Immature natural killer cell (primary cell): ENCODE measurements around the gene ABCG8. TPM values are rescaled to one million over a fixed set of nuclear protein-coding genes. Genes with fewer than 3 reads are reported as not detected.

Source experiments
- DNase-seq, 3 donors: peaks; one replicate each; pipeline ENCODE4 v3.0.0; 2022; ENCODE audit warnings: mixed read lengths in 1 of 3
- H3K27ac Mint-ChIP-seq, 6 donors: one replicate each; pipeline ENCODE4 v1.8.0; 2020; ENCODE audit warnings: mixed read lengths in 6 of 6, mild to moderate bottlenecking in 5 of 6, inconsistent platforms in 4 of 6, moderate library complexity in 3 of 6
- H3K27me3 Mint-ChIP-seq, 3 donors: one replicate each; pipeline ENCODE4 v1.8.0; 2020 to 2021; ENCODE audit warnings: low read depth in 3 of 3, mild to moderate bottlenecking in 3 of 3, mixed read lengths in 3 of 3, moderate library complexity in 3 of 3, inconsistent platforms in 1 of 3
- H3K36me3 Mint-ChIP-seq, 3 donors: one replicate each; pipeline ENCODE4 v1.8.0; 2020; ENCODE audit warnings: mixed read lengths in 3 of 3, inconsistent platforms in 2 of 3, mild to moderate bottlenecking in 2 of 3
- H3K4me1 Mint-ChIP-seq, 2 donors: one replicate each; pipeline ENCODE4 v1.8.0; 2020; ENCODE audit warnings: inconsistent platforms in 2 of 2, mild to moderate bottlenecking in 2 of 2, mixed read lengths in 2 of 2, moderate library complexity in 1 of 2
- H3K4me3 Mint-ChIP-seq, 5 donors: one replicate each; pipeline ENCODE4 v1.8.0; 2020; ENCODE audit warnings: mild to moderate bottlenecking in 5 of 5, mixed read lengths in 5 of 5, inconsistent platforms in 3 of 5, moderate library complexity in 3 of 5
- H3K9me3 Mint-ChIP-seq, 6 donors: one replicate each; pipeline ENCODE4 v1.8.0; 2020; ENCODE audit warnings: mild to moderate bottlenecking in 6 of 6, mixed read lengths in 6 of 6, inconsistent platforms in 4 of 6, moderate library complexity in 3 of 6
- polyA plus RNA-seq, 3 donors: library from polyadenylated mRNA; unstranded; fragments of 300-500 nt; fragmentation: Illumina TruSeq; gene quantifications; one replicate each; pipeline ENCODE4 v1.2.3, GENCODE V29; 2021

Gene ABCG8
- polyA plus RNA-seq, 3 donors from 2014 or later: not detected

DNA sequence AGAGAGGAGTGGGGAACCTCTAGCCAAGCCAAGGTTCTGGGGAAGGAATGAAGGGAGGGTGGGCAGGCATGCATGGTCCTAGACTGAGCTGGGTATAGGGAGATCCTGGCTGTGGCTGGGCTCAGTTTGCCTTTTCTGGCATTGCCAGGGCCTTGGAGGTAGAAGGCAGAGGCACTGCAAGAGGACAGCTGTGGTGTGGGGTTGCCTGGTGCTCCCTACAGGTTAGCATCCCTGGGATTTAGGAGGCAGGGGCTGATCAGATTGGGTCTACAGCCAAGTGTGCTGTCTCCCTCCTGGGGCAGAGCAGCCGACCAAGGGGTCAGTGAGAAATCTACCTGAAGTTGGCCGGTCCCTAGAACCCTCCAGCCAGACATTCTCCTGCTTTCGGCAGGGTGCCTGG lies 15.9 kb downstream of the ABCG8 start:
- Mint-ChIP-seq H3K4me3 (no peak overlapping the region), H3K4me1 (no peaks in the 10 kb centered on the region), H3K27me3 (peaks cover 0 to 3% (median 2%) of the 10 kb centered on the region in 3 donors)

DNA sequence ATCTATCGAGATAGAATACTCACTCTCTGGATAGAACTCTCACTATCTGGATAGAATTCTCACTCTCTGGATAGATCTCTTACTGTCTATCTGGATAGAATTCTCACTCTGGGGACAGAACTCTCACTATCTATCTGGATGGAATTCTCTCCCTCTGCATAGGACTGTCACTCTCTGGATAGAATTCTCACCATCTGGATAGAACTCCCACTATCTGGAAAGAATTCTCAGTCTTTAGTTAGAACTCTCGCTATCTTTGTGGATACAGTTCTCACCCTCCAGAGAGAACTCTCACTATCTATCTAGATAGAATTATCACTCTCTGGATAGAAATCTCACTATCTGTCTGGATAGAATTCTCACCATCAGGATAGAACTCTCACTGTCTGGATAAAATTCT lies 16.5 kb downstream of the ABCG8 start:
- Mint-ChIP-seq H3K9me3 (no peaks in the 10 kb centered on the region), H3K36me3 (no peaks in the 10 kb centered on the region), H3K4me3 (no peak overlapping the region), H3K27me3 (peaks cover 0 to 6% (median 2%) of the 10 kb centered on the region in 3 donors), H3K27ac (no peak overlapping the region), H3K4me1 (no peaks in the 10 kb centered on the region)
- DNase-seq: no peak

More for the DNA sequence above, 15.9 kb downstream of the ABCG8 start:
- DNase-seq: no peak
- Mint-ChIP-seq H3K36me3 (no peaks in the 10 kb centered on the region), H3K27ac (no peak overlapping the region), H3K9me3 (no peaks in the 10 kb centered on the region)

DNA sequence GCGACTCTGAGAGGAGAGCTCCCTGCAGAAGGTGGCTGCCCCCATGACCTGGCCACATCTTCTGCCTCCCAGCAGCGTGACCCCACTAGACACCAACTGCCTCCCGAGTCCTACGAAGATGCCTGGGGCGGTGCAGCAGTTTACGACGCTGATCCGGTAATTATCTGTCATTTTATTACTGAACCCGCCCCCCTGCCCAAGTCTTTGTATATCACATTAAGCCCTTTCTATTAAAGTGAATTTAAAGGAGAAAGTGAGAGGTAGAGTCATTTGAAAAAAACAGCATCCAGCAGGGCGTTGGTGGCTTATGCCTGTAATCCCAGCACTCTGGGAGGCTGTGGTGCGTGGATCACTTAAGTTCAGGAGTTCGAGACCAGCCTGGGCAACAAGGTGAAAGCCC lies 33.4 kb downstream of the ABCG8 start:
- Mint-ChIP-seq H3K27me3 (peaks cover 1 to 9% (median 3%) of the 10 kb centered on the region in 3 donors), H3K9me3 (no peaks in the 10 kb centered on the region), H3K36me3 (no peaks in the 10 kb centered on the region), H3K4me1 (no peaks in the 10 kb centered on the region), H3K27ac (no peak overlapping the region), H3K4me3 (no peak overlapping the region)
- no peak for DNase-seq

DNA sequence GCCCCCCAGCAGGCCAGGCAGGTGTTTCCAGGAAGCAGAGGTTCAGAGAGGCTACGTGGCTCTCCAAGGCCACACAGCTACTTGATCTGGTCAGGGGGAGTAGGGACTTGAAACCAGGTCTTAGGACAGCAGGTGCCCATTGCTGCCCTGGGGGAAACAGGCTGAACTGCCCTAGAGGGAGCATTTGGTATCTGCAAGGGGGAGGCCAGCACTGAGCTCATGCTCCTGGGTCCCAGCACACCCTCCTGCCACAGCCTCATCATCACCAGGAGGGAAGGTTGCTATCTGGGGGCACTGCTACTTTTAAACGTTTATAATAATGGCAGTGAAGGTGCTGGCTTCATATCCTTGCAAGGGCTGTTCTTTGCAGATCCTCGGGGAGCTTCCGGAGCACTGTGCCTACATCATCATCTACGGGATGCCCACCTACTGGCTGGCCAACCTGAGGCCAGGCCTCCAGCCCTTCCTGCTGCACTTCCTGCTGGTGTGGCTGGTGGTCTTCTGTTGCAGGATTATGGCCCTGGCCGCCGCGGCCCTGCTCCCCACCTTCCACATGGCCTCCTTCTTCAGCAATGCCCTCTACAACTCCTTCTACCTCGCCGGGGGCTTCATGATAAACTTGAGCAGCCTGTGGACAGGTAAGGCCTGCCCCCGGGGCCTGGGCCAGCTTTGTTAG lies 36.1 kb downstream of the ABCG8 start:
- Mint-ChIP-seq H3K4me1 (peaks cover 5 to 6% of the 10 kb centered on the region in 2 donors), H3K27ac (no peak overlapping the region), H3K4me3 (no peak overlapping the region), H3K9me3 (no peaks in the 10 kb centered on the region), H3K36me3 (no peaks in the 10 kb centered on the region), H3K27me3 (peaks cover 2 to 5% (median 2%) of the 10 kb centered on the region in 3 donors)
- DNase-seq: no peak

DNA sequence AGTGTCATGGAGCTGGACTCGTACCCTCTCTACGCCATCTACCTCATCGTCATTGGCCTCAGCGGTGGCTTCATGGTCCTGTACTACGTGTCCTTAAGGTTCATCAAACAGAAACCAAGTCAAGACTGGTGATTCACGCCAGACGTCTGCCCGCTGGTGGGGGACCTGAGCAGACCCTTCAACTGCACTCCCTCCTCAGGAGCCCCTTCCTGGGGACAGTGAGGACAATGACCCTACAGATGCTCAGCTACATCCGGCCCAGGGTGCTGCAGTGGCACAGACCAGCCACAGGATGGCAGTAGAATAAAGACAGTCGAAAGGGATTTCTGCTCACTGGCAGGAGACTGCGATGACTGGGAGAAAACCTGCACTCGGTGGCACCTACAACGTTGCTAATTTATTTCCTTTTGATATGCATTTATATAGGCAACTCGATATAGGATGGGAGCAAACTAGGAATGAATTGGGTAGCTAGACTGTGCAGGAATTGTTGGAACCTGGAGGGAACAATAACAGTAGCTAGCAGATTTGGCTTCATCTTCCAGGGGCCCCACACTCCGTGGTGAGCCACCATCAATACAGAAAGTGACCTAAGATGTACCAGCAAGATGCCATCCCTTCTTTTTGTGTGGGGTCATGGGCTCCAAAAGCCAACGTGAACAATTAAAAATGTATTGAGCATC lies 39.2 kb downstream of the ABCG8 start:
- Mint-ChIP-seq H3K4me1 (peaks cover 5 to 6% of the 10 kb centered on the region in 2 donors), H3K27me3 (peaks cover 4 to 5% (median 4%) of the 10 kb centered on the region in 3 donors), H3K36me3 (no peaks in the 10 kb centered on the region), H3K4me3 (peak overlapping the region in 2 of 5 donors; percentile 36 to 51), H3K9me3 (no peaks in the 10 kb centered on the region), H3K27ac (no peak overlapping the region)
- DNase-seq: peak; percentile 17 to 36 (median 30)

DNA sequence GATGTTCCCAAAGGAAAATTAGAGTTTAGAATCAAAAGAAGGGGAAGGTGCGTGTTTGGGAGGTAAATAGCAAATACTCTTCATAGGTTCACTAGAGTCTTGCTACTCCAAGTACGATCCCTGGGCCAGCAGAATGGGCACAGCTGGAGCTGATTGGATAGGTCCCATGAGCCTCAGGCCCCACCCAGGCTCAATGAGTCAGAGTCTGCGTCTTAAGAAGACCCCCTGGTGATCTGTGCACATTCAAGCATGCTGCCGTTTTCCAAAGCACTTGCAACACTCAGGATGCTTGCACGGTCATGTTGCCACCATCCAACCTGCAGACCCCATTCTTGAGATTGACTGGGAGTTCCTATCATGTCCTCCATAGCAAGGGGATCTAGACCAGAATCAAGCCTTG lies 40.5 kb downstream of the ABCG8 start:
- Mint-ChIP-seq H3K27me3 (peaks cover 4 to 5% (median 4%) of the 10 kb centered on the region in 3 donors), H3K9me3 (no peaks in the 10 kb centered on the region), H3K27ac (no peak overlapping the region), H3K36me3 (no peaks in the 10 kb centered on the region), H3K4me3 (no peak overlapping the region), H3K4me1 (peaks cover 5 to 6% of the 10 kb centered on the region in 2 donors)
- DNase-seq: no peak

DNA sequence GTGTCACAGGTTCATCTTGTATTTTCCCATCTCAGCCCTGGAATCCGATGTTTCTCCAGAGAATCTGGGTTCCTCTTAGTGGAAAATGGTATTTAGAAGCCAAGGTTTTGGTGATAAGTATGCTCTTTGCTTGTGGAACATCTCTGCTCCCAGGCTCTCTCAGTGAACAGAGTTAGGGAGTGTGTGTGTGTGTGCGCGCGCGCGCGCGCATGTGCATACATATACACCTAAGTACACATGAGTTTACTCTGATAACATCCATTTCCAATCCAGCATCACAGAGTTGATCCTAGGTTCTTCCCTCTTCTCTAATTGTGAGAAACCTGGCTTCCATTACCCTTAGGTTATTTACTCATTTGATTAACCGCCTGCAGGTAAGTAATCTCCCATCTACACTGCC lies 41.7 kb downstream of the ABCG8 start:
- no peak overlapping the region for H3K27ac Mint-ChIP-seq
- peaks cover 4 to 5% (median 4%) of the 10 kb centered on the region in 3 donors for H3K27me3 Mint-ChIP-seq
- no peak overlapping the region for H3K4me3 Mint-ChIP-seq
- DNase-seq: no peak
- H3K4me1 Mint-ChIP-seq: peaks cover 5 to 6% of the 10 kb centered on the region in 2 donors
- H3K9me3 Mint-ChIP-seq: no peaks in the 10 kb centered on the region
- no peaks in the 10 kb centered on the region for H3K36me3 Mint-ChIP-seq

DNA sequence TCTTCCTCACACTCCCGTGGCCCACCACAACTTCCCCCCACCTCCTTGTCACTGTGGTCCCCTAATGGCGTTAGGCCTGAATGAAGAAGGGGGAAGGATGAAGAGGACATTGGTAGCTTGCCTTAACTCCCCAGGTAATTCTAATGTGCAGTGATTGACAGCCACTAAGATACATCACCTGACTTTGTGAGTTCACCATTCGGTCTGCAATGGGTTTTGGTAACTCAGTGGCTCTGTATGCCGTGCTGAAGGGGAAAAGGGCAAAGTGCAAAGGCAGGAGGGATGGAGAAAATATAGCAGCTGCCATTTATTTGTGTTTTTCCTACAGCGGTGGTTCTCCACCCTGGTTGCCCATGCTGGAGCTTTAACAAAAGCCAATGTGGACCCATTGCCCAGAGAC lies 42.2 kb downstream of the ABCG8 start:
- H3K36me3 Mint-ChIP-seq: no peaks in the 10 kb centered on the region
- peaks cover 4 to 5% (median 4%) of the 10 kb centered on the region in 3 donors for H3K27me3 Mint-ChIP-seq
- H3K4me1 Mint-ChIP-seq: peaks cover 5 to 6% of the 10 kb centered on the region in 2 donors
- no peak for DNase-seq
- no peak overlapping the region for H3K27ac Mint-ChIP-seq
- H3K9me3 Mint-ChIP-seq: no peaks in the 10 kb centered on the region
- no peak overlapping the region for H3K4me3 Mint-ChIP-seq

DNA sequence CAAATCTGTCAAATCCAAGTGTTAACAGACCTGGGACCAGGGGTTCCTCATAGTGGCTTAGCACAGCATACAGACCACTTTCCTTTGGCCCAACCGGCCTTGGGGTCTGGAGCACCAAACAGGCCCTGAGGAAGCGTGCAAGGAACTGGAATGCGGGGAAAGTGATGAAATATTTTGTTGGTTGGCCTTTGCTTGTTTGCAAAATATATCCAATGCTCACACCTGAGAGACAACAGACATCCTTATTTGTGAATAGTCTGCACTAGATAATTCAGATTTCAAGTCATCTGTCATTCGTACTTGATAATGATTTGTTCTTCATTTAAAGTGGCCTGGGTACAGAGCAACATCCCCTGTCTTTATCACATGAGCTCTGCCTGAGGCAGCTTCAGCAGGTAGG lies 43.5 kb downstream of the ABCG8 start:
- H3K4me1 Mint-ChIP-seq: peaks cover 5 to 6% of the 10 kb centered on the region in 2 donors
- H3K27me3 Mint-ChIP-seq: peaks cover 0 to 4% (median 2%) of the 10 kb centered on the region in 3 donors
- H3K27ac Mint-ChIP-seq: no peak overlapping the region
- no peaks in the 10 kb centered on the region for H3K9me3 Mint-ChIP-seq
- H3K36me3 Mint-ChIP-seq: peaks cover 2 to 8% (median 2%) of the 10 kb centered on the region in 3 donors
- no peak for DNase-seq
- no peak overlapping the region for H3K4me3 Mint-ChIP-seq

DNA sequence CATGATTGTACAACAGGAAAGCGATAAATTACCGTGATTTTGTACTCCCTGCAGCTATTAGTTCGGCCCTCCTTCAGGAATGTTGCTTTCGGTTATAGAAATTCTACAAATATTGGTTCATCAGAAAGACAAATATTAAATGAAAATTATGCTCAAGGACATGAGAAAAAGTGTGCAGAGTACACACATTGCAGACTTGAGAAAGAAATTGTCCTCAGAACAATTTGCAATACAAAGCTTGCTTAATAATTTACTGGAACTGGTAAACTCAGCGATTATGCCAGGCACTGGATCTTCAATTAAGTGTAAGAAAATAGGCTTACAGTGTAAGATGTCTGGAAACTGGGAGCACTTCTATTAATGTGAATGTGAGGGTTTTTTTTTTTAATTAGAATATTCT lies 45.9 kb downstream of the ABCG8 start:
- Mint-ChIP-seq H3K9me3 (no peaks in the 10 kb centered on the region), H3K4me1 (no peaks in the 10 kb centered on the region), H3K36me3 (peaks cover 20 to 28% (median 21%) of the 10 kb centered on the region in 3 donors), H3K27me3 (peaks cover 0 to 6% (median 2%) of the 10 kb centered on the region in 3 donors), H3K4me3 (no peak overlapping the region), H3K27ac (no peak overlapping the region)
- no peak for DNase-seq

DNA sequence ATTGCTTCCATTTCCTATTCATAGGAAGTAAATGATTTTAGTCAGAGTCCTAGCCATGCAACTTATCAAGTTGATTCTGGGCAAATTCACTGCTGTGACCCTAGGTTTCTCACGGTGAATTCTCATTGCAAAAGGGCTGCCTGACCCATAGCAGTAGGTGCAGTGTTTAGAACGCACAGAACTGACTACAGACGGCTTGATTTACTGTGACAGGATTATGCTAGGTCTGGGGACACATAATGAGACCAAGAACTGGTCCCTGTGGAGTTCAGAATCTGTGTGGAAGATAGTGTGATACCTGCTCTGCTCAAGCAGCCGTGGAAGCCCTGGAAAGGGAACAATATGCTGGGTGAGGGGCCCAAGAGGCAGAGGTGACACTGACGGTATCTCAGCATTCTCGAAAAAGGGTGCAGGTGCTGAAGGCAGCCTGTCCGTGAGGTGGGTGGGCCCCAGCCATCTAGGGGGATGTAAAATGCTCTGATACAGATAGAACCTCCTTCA lies 46.4 kb downstream of the ABCG8 start:
- no peak overlapping the region for H3K4me3 Mint-ChIP-seq
- peaks cover 0 to 6% (median 2%) of the 10 kb centered on the region in 3 donors for H3K27me3 Mint-ChIP-seq
- peak overlapping the region in 1 of 6 donors; percentile 60 for H3K27ac Mint-ChIP-seq
- DNase-seq: no peak
- H3K4me1 Mint-ChIP-seq: no peaks in the 10 kb centered on the region
- H3K9me3 Mint-ChIP-seq: no peaks in the 10 kb centered on the region
- H3K36me3 Mint-ChIP-seq: peaks cover 22 to 32% (median 25%) of the 10 kb centered on the region in 3 donors

DNA sequence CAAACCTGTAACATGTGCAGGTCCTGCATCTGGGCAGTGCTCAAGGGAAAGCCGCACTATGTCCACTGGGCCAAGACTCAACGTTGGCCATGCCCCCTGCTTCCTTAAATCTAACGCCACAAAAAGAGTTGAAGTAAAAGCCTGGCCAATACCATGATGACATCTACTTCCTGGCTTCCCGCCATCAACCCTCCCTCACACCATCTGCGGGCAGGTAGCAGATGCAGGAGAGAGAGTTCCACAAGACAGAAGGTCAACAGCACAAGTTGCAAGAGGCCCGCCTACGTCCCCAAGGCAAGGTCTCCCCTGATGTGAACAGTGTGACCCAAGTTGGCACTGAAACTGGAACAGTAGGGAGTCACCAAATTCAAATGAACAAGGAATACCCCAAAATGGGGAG lies 48.4 kb downstream of the ABCG8 start:
- Mint-ChIP-seq H3K36me3 (peaks cover 37 to 48% (median 38%) of the 10 kb centered on the region in 3 donors), H3K27ac (no peak overlapping the region), H3K9me3 (no peaks in the 10 kb centered on the region), H3K4me3 (no peak overlapping the region), H3K4me1 (no peaks in the 10 kb centered on the region), H3K27me3 (peaks cover 0 to 6% (median 0%) of the 10 kb centered on the region in 3 donors)
- DNase-seq: no peak

DNA sequence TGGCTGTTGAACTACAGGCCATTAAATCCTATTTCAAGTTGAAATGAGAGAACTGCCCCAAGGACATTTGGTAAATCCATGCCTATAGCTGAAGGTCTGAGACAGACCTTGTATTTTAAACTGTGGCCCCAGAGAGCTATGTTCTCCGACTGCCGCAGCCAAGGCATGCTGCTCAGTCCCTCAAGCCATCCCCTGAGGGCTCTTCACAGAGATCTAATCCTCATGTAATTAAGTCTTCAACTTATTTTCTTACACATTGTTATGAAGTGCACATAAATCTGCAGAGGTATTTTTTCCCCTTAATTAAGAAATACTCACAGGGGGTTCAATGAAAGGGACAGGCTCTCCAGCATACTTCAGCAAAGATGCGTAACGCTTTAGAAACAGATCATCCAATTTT lies 50.6 kb downstream of the ABCG8 start:
- Mint-ChIP-seq H3K4me3 (no peak overlapping the region), H3K27ac (no peak overlapping the region), H3K4me1 (no peaks in the 10 kb centered on the region), H3K9me3 (no peaks in the 10 kb centered on the region), H3K27me3 (peaks cover 0 to 4% (median 1%) of the 10 kb centered on the region in 3 donors), H3K36me3 (peaks cover 51 to 67% (median 51%) of the 10 kb centered on the region in 3 donors)
- DNase-seq: no peak

DNA sequence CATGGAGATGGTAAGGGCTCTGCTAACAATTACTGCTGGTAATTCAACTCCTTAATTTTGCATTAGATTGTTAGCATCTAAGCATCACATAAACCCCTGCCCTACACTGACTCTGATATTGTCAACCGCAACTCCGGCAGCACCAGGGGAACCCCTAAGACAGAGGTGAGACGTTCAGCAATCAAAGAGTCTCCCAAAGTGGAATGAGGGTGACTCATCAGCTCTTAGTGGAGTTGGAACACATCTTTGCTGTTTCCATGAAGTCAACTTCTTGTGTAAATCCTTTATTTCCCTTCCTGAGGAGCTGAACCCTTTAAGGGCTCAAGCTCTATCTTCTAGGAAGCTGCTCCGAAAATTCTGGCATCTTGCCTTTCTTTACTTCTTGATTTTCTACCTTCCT lies 52.1 kb downstream of the ABCG8 start:
- Mint-ChIP-seq H3K36me3 (peaks cover 51 to 73% (median 55%) of the 10 kb centered on the region in 3 donors), H3K4me1 (no peaks in the 10 kb centered on the region), H3K4me3 (no peak overlapping the region), H3K27me3 (peaks cover 0 to 4% (median 1%) of the 10 kb centered on the region in 3 donors), H3K9me3 (no peaks in the 10 kb centered on the region), H3K27ac (no peak overlapping the region)
- no peak for DNase-seq
